Osteoblast (primary cell): ENCODE results near the gene SUPT16H. TPM values are rescaled to one million over a fixed set of nuclear protein-coding genes. Genes with fewer than 3 reads are reported as not detected.
A peak's percentile ranks its signal among the peaks of the same experiment; 100 is the strongest.

Source experiments
- DNase-seq: peaks from one replicate; pipeline ENCODE4 v3.0.0; 2011; ENCODE audit warnings: low spot score, mixed read lengths; ENCODE audit not compliant: insufficient read length; ENCODE audit errors: missing footprints
- H2AFZ ChIP-seq: 2 replicates; pipeline ENCODE4 v1.6.0; 2011; ENCODE audit warnings: mild to moderate bottlenecking, low read length
- H3K27ac ChIP-seq: 2 replicates; pipeline ENCODE4 v1.5.1; 2011; ENCODE audit warnings: mild to moderate bottlenecking, low read depth, low read length, moderate library complexity
- H3K27me3 ChIP-seq: 2 replicates; pipeline ENCODE4 v1.6.0; 2012; ENCODE audit warnings: mild to moderate bottlenecking, control low read depth, inconsistent platforms, low read length, moderate library complexity; ENCODE audit not compliant: insufficient read depth
- H3K36me3 ChIP-seq: 2 replicates; pipeline ENCODE4 v1.5.1; 2011; ENCODE audit warnings: mild to moderate bottlenecking, low read length, control low read depth, moderate library complexity; ENCODE audit not compliant: insufficient read depth
- H3K4me1 ChIP-seq: 2 replicates; pipeline ENCODE4 v1.5.1; 2011; ENCODE audit warnings: mild to moderate bottlenecking, low read length, control low read depth, moderate library complexity; ENCODE audit not compliant: insufficient read depth
- H3K4me2 ChIP-seq: 2 replicates; pipeline ENCODE4 v1.6.0; 2011; ENCODE audit warnings: mild to moderate bottlenecking, low read length; ENCODE audit not compliant: insufficient read depth
- H3K4me3 ChIP-seq: fragments of 200-600 bp; sonication (generic); 3 replicates; pipeline ENCODE4 v1.5.1; 2012; ENCODE audit warnings: mild to moderate bottlenecking, low read length, inconsistent platforms; ENCODE audit not compliant: insufficient read depth
- H3K79me2 ChIP-seq: 2 replicates; pipeline ENCODE4 v1.6.0; 2012; ENCODE audit warnings: mild to moderate bottlenecking, low read length, control low read depth, inconsistent platforms; ENCODE audit not compliant: insufficient read depth
- H3K9me3 ChIP-seq: 2 replicates; pipeline ENCODE4 v1.5.1; 2011; ENCODE audit warnings: low read depth, low read length, control low read depth
- H4K20me1 ChIP-seq: 2 replicates; pipeline ENCODE4 v1.6.0; 2012; ENCODE audit warnings: mild to moderate bottlenecking, low read length, control low read depth; ENCODE audit not compliant: insufficient read depth
- total RNA-seq: library from RNA; depleted of rRNA; stranded (reverse); fragments of >200 nt; gene quantifications from 2 replicates; pipeline ENCODE4 v1.2.3, GENCODE V29; 2012
- TF ChIP-seq, protein P1 (sequence below): IDR thresholded peaks from 2 replicates; pipeline ENCODE4 v1.5.1; 2011; ENCODE audit warnings: mild to moderate bottlenecking, low read depth, low read length, moderate library complexity; ENCODE audit errors: extremely low read depth

The SUPT16H gene
- total RNA-seq, 1 donor: 72.0 TPM

DNA sequence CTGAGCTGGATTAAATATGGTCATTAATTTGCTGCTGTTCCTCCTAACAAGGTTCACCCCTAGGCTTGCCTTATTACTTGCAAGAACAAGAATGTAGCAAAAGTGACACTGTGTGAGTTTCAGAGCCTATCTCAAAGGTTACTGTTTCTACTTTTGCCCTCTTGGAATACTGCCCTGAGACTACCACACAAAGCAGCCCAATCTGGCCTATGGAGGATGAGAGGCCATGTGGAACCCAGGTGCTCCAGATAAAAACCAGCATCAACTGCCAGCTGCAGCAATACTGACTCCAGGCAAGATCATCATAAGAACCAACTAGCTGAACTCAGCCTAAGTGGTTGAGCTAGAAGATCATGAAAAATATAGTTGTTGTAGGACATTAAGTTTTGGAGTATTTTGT is 22.4 kb upstream of the SUPT16H start:
- Histone ChIP-seq H3K27ac (no peak overlapping the region), H3K79me2 (no peaks in the 10 kb centered on the region), H3K4me1 (peaks cover 10% of the 10 kb centered on the region), H4K20me1 (no peaks in the 10 kb centered on the region), H3K9me3 (no peaks in the 10 kb centered on the region), H3K36me3 (peaks cover 88% of the 10 kb centered on the region), H3K4me2 (no peak overlapping the region), H3K27me3 (no peaks in the 10 kb centered on the region), H2AFZ (no peak overlapping the region), H3K4me3 (no peak overlapping the region)
- TF ChIP-seq, protein P1, sequence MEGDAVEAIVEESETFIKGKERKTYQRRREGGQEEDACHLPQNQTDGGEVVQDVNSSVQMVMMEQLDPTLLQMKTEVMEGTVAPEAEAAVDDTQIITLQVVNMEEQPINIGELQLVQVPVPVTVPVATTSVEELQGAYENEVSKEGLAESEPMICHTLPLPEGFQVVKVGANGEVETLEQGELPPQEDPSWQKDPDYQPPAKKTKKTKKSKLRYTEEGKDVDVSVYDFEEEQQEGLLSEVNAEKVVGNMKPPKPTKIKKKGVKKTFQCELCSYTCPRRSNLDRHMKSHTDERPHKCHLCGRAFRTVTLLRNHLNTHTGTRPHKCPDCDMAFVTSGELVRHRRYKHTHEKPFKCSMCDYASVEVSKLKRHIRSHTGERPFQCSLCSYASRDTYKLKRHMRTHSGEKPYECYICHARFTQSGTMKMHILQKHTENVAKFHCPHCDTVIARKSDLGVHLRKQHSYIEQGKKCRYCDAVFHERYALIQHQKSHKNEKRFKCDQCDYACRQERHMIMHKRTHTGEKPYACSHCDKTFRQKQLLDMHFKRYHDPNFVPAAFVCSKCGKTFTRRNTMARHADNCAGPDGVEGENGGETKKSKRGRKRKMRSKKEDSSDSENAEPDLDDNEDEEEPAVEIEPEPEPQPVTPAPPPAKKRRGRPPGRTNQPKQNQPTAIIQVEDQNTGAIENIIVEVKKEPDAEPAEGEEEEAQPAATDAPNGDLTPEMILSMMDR: no peak
- DNase-seq: no peak

DNA sequence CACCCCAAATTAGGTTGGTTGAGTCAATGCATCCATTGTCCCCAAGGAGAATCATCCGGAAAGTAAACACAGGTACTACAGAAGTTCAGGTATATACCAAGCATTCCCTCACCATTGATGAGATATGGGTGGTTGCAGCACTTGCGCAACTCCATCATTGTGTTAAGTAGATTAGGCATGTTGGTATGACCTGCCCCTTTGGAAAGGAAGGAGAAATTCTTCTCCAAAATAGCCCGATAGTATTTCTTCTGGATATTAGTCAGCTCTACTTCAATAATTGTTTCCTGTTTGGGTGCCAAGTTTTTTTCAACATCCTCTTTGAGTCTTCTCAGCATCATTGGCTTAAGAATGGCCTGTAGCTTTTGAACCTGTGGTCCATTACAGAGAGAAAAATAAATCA is 21.3 kb upstream of the SUPT16H start:
- no peak overlapping the region for H3K27ac ChIP-seq

DNA sequence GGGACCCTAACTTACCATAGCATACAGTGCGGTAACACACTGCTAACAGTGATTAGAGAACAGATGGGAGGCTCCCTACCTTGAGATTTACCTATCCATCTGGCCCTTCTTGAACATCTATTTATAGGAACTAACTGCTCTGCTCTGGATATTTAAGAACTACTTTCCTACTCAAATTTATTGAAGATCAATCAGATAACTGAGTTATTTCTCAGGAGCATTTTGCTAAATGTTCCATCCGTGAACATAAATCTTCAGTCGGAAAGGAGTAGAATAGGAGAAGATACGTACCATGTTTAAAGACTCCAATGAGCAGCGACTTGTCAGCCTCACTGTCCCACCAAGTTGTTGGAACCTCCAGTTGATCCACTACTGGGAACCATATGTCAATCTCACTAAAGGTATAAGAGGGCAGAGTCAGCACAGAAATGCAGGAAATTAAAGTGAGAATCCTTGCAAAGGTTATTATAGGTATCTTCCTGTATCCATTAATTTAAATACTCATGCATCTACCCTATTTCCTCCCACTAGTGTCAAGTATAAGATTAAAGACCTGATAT is 15.6 kb upstream of the SUPT16H start:
- no peak overlapping the region for H2AFZ ChIP-seq
- TF ChIP-seq, protein P1: no peak
- H3K4me2 ChIP-seq: no peak overlapping the region
- no peak for DNase-seq
- no peaks in the 10 kb centered on the region for H3K27me3 ChIP-seq
- H3K4me1 ChIP-seq: no peaks in the 10 kb centered on the region
- no peaks in the 10 kb centered on the region for H4K20me1 ChIP-seq
- no peaks in the 10 kb centered on the region for H3K79me2 ChIP-seq
- no peak overlapping the region for H3K27ac ChIP-seq
- peaks cover 94% of the 10 kb centered on the region for H3K36me3 ChIP-seq
- H3K9me3 ChIP-seq: no peaks in the 10 kb centered on the region
- H3K4me3 ChIP-seq: no peak overlapping the region

More for the DNA sequence above, 21.3 kb upstream of the SUPT16H start:
- H3K4me3 ChIP-seq: no peak overlapping the region
- peak; percentile 18 for DNase-seq
- H3K27me3 ChIP-seq: no peaks in the 10 kb centered on the region
- no peak overlapping the region for H3K4me2 ChIP-seq
- H3K9me3 ChIP-seq: no peaks in the 10 kb centered on the region
- no peaks in the 10 kb centered on the region for H3K79me2 ChIP-seq
- TF ChIP-seq, protein P1: no peak
- H2AFZ ChIP-seq: no peak overlapping the region
- H3K36me3 ChIP-seq: peaks cover 89% of the 10 kb centered on the region
- H3K4me1 ChIP-seq: peaks cover 10% of the 10 kb centered on the region
- H4K20me1 ChIP-seq: no peaks in the 10 kb centered on the region

DNA sequence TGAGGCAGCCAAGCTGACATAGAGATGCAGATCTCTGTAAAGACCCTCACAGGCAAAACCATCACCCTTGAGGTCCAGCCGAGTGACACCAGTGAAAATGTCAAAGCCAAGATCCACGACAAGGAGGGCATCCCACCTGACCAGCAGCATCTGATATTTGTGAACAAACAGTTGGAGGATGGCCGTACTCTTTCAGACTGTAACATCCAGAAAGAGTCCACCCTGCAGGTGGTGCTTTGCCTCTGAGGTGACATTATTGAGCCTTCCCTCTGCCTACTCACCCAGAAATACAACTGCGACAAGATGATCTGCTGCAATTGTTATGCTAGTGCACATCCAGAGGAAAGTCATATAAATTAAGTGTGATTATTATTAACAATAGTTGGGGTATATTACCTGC is 15.1 kb upstream of the SUPT16H start:
- Histone ChIP-seq H4K20me1 (no peaks in the 10 kb centered on the region), H3K4me2 (no peak overlapping the region), H2AFZ (no peak overlapping the region), H3K4me1 (no peaks in the 10 kb centered on the region), H3K27ac (no peak overlapping the region), H3K36me3 (peaks cover 96% of the 10 kb centered on the region), H3K27me3 (no peaks in the 10 kb centered on the region), H3K9me3 (no peaks in the 10 kb centered on the region), H3K79me2 (no peaks in the 10 kb centered on the region), H3K4me3 (no peak overlapping the region)
- DNase-seq: no peak
- TF ChIP-seq, protein P1: no peak
